Daoy (cell line): ENCODE data around the gene PRKG1. TPM values are rescaled to one million over a fixed set of nuclear protein-coding genes. Genes with fewer than 3 reads are reported as not detected.

Experiments
- DNase-seq: peaks from one replicate; pipeline ENCODE4 v3.0.0-alpha.2; 2015; ENCODE audit warnings: low read depth
- total RNA-seq: library from RNA; depleted of rRNA; stranded (reverse); fragments of >200 nt; shearing (Covaris generic); gene quantifications from 2 replicates; pipeline ENCODE4 v1.2.3, GENCODE V29; 2014

The PRKG1 gene
- total RNA-seq, 1 experiment from 2014 or later = 1.5 TPM

GRCh38 chr10:51076299-51076841 is 2.1 kb downstream of the PRKG1 start:
- DNase-seq = no peak

GRCh38 chr10:51077074-51077473 is 2.8 kb downstream of the PRKG1 start:
- no peak for DNase-seq

- DNase-seq = no peak
Observed at GRCh38 chr10:51077507-51077906, 3.2 kb downstream of the PRKG1 start.

GRCh38 chr10:51079331-51079730 is 5.0 kb downstream of the PRKG1 start:
- no peak for DNase-seq

- DNase-seq = no peak
Observed at GRCh38 chr10:51079766-51080165, 5.5 kb downstream of the PRKG1 start.

- DNase-seq = no peak
Observed at GRCh38 chr10:51080311-51081006, 6.2 kb downstream of the PRKG1 start.

- no peak for DNase-seq
Observed at GRCh38 chr10:51082857-51083256, 8.6 kb downstream of the PRKG1 start.

GRCh38 chr10:51083356-51083853 is 9.1 kb downstream of the PRKG1 start:
- DNase-seq = no peak

GRCh38 chr10:51085204-51085603 is 10.9 kb downstream of the PRKG1 start:
- no peak for DNase-seq

GRCh38 chr10:51086710-51087109 is 12.4 kb downstream of the PRKG1 start:
- DNase-seq = no peak

GRCh38 chr10:51087114-51087513 is 12.8 kb downstream of the PRKG1 start:
- DNase-seq = no peak

- DNase-seq = no peak
Observed at GRCh38 chr10:51090190-51090589, 15.9 kb downstream of the PRKG1 start.

GRCh38 chr10:51092402-51092801 is 18.1 kb downstream of the PRKG1 start:
- DNase-seq = no peak

GRCh38 chr10:51095444-51095843 is 21.2 kb downstream of the PRKG1 start:
- DNase-seq = no peak

- no peak for DNase-seq
Observed at GRCh38 chr10:51097546-51097945, 23.3 kb downstream of the PRKG1 start.

GRCh38 chr10:51100221-51100620 is 25.9 kb downstream of the PRKG1 start:
- DNase-seq = no peak

- no peak for DNase-seq
Observed at GRCh38 chr10:51103554-51104217, 29.4 kb downstream of the PRKG1 start.

GRCh38 chr10:51106311-51106945 is 32.1 kb downstream of the PRKG1 start:
- no peak for DNase-seq

- DNase-seq = no peak
Observed at GRCh38 chr10:51108406-51108805, 34.1 kb downstream of the PRKG1 start.

GRCh38 chr10:51109801-51110533 is 35.7 kb downstream of the PRKG1 start:
- no peak for DNase-seq

- DNase-seq = no peak
Observed at GRCh38 chr10:51112013-51112412, 37.7 kb downstream of the PRKG1 start.

- DNase-seq = no peak
Observed at GRCh38 chr10:51113007-51113406, 38.7 kb downstream of the PRKG1 start.
